Measurements from ENCODE around the gene EIF3K.
A peak's percentile ranks its signal among the peaks of the same experiment; 100 is the strongest.
"Not testable (repeated sequence)": the region's sequence is repeated elsewhere in the genome, so short reads cannot be mapped to it uniquely, and the experiment has no call there.

Gene EIF3K, protein sequence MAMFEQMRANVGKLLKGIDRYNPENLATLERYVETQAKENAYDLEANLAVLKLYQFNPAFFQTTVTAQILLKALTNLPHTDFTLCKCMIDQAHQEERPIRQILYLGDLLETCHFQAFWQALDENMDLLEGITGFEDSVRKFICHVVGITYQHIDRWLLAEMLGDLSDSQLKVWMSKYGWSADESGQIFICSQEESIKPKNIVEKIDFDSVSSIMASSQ

DNA sequence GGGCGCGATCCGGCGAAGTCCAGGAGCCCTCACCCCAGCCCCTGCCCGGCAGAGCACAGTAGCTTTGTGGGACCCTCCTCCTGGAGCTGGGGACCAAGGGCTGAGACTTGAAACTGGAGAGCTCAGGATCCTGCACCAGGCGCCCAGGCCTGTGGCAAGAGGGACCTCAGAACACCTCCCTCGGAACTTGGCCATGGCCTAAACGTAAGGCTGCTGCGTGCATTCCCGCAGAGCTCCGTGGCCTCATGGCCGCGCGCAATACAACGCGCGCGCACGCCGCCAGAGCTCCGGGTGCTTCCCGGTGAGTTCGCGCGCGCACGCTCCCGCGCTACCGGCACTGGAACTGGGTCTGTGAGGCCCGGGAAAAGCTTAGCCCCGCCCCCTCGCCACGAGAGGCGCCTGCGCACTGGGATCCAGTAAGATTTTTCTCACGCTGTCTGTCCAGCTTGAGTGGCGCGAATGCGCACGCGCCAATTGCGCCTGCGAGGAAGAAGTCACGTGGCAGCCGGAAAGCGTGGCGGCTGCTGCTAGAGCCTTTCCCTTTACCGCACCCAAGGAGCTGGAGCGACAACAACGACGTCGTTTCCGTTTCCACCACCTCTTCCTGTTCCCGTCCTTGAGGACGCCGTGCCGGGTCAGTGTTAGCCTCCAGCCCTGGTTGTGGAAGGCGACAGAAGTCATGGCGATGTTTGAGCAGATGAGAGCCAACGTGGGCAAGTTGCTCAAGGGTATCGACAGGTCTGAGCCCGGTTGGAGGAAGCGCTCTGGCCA lies at the start of gene EIF3K:
TSS of gene EIF3K (plus strand) at position 599 of the 771 bp plus-strand sequence. CDS start at position 680, 81 bp downstream.
- DNase-seq (ENCODE audit: low read depth, low spot score): peak; percentile 100

DNA sequence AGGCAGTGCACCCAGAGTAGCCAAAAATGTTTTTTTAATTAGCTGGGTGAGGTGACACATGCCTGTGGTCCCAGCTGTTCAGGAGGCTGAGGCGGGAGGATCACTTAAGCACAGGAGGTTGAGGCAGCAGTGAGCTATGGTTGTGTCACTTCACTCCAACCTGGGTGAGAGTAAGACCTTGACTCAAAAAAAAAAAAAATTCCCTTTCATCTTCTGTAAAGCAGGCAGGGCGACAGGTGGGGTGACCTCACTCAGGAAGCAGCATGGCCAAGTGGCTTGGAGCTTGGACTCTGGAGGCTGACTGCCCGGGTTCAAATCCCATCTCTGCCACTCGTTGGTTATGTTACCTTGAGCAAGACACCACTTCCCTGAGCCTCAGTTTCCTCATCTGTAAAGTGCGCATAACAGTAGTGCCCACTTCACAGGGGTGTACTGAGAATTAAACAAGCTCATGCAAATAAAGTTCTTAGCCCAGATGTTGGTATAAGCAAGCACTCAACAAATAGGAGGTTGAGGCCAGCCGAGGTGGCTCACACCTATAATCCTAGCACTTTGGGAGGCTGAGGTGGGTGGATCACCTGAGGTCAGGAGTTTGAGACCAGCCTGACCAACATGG lies 49.5 kb upstream of the EIF3K start:
- DNase-seq (ENCODE audit: low read depth, low spot score): no peak

DNA sequence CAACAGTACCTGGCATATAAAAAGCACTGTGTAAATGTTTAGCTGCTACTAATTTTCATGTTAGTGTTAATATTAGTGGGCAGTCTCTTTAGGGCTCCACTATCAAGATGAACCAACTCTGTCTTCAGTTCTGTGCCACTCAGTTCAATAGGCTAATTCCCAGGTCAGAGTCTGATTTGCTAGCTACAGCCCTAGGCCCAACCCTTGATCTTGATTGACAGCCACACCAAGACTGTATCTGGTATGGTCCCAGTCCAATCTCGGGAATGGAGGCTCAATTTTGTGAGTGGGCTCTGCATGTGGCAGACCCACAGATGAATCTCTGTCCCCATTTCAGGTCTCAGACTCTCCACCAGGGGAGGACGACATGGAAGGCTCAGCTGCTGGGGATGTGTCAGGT lies 47.3 kb upstream of the EIF3K start:
- no peak for DNase-seq (ENCODE audit: low read depth, low spot score)

DNA sequence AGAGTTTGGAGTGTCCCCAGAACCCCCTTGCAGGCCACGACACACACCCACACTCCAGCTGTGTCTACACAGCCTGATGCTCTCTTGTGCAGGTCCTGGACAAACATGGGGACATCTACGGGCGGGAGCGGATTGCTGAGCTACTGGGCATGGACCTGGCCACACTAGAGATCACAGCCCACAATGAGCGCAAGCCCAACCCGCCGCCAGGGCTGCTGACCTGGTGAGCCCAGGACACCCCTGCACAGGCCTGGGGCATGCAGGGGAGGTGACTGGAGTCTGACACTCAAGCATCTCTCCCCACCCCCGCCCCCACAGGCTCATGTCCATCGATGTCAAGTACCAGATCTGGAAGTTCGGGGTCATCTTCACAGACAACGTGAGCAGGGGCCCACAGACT lies 41.2 kb upstream of the EIF3K start:
- no peak for DNase-seq (ENCODE audit: low read depth, low spot score)

DNA sequence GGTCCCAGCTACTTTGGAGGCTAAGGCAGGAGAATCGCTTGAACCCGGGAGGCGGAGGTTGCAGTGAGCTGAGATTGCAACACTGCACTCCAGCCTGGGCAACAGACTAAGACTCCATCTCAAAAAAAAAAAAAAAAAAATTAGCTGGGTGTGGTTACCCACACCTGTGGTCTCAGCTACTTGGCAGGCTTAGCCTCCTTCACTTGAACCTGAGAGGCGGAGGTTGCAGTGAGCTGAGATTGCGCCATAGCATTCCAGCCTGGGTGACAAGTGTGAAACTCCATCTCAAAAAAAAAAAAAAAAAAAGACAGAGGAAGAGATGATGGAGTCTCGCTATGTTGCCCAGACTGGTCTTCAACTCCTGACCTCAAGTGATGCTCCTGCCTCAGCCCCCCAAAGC lies 39.7 kb upstream of the EIF3K start:
- not testable (repeated sequence) for DNase-seq (ENCODE audit: low read depth, low spot score)

DNA sequence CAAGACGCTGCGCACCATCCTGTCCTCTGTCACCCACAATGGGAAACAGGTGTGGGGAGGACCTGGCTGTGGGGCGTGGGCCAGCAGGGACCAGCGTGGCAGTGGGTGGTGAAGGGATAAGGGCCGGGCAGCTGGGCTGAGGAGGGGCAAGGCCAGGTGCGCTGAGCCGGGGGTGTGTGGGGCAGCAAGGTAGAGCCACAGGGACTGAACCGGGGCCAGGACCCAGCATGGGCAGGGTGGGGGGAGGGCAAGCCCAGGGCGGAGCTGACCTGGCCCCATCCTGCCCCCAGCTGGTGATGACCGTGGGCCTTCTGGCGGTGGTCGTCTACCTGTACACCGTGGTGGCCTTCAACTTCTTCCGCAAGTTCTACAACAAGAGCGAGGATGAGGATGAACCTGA lies 38.9 kb upstream of the EIF3K start:
- no peak for DNase-seq (ENCODE audit: low read depth, low spot score)

DNA sequence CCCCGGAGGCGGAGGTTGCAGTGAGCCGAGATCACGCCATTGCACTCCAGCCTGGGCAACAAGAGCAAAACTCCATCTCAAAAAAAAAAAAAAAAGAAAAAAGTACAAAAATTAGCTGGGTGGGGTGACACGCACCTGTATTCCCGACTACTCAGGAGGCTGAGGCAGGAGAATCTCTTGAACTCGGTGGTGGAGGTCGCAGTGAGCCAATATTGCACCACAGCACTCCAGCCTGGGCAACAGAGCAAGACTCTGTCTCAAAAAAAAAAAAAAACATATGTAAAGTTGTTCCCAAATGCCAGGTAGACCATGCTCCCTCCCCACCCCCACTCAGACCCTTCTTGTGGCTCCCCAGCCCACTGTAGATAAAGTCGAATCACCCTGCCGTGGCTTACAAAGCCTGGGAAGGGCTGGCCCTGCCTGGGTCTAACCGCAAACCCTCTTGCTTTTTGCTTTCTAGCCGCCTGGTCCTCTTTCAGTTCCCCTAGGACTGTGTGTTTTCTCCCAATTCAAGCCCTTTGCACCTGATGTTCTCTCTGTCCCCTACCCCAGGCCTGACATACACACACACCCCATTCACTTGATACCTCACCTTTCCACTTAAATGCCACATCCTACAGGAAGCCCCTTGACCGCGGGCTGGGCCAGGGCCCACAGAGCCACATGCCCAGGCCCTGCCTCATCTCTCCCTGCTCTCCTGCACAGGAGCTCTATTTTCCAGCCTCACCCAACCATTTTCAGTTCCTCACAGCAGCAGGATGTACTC lies 35.6 kb upstream of the EIF3K start:
- no peak for DNase-seq (ENCODE audit: low read depth, low spot score)

DNA sequence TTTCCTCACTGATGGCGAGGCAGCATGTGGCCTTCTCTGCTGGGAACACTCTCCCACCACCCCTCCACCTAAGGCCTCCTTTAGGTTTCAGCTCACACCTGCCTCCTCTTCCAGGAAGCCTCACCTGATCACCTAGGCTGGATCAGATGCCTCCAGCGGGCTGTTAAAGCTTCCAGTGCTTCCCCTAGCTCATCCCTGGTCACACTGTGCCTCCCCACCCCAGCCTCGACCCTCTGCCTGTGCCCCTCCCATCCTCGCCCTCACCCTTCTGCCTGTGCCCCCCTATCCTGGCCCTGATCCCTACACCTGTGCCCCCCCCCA lies 35.0 kb upstream of the EIF3K start:
- DNase-seq (ENCODE audit: low read depth, low spot score): no peak

DNA sequence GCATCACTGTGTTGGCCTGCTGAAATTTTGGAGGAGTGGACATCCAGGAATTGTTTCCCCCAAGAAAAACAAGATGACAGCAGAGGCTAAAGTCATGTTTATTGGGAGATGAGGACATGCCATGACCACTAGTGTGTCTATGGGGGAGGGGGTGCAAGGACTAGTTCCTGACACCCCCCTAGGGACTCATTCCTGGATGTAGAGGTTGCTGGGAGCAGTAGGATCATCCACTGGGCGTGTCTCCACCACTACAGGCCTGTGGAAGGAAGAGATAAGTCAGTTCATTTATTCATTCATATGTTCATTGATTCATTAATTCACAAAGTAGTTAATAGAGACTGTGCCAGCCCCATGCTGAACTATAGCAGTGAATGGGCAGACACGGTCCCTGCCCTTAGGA lies 31.4 kb upstream of the EIF3K start:
- no peak for DNase-seq (ENCODE audit: low read depth, low spot score)

DNA sequence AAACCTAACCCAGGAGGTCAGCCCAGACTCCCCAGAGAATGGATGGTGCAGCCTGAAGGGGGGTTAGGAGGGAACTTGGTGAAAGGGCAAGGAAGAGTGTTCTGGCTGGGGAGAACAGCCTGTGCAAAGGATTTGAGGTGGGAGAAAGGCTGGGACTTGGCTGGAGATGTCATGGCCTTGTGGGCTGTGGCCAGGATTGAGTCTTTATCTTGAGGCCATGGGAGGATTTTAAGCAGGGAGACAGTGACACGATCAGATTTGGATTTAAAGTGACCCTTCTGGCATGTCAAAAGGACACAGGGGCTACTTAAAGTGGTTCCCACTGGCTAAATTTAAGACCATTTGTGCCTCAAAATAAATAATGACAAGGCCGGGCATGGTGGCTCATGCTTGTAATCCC lies 30.9 kb upstream of the EIF3K start:
- DNase-seq (ENCODE audit: low read depth, low spot score): no peak

DNA sequence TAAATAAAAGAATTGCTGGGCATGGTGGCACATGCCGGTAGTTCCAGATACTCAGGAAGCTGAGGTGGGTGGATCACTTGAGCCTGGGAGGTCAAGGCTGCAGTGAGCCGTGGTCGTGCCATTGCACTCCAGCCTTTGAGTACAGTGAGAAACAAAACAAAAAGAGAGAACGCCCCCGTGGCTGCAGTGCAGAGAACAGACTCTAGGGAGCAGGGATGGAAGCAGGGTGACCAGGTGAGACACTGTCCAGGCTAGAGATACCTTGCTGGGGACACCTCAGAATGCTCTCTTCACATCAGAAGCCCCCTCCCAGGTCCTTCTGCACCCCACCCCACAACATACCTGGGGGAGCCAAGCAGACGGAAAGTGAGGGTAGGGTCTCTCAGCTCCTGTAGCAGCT lies 26.0 kb upstream of the EIF3K start:
- no peak for DNase-seq (ENCODE audit: low read depth, low spot score)

DNA sequence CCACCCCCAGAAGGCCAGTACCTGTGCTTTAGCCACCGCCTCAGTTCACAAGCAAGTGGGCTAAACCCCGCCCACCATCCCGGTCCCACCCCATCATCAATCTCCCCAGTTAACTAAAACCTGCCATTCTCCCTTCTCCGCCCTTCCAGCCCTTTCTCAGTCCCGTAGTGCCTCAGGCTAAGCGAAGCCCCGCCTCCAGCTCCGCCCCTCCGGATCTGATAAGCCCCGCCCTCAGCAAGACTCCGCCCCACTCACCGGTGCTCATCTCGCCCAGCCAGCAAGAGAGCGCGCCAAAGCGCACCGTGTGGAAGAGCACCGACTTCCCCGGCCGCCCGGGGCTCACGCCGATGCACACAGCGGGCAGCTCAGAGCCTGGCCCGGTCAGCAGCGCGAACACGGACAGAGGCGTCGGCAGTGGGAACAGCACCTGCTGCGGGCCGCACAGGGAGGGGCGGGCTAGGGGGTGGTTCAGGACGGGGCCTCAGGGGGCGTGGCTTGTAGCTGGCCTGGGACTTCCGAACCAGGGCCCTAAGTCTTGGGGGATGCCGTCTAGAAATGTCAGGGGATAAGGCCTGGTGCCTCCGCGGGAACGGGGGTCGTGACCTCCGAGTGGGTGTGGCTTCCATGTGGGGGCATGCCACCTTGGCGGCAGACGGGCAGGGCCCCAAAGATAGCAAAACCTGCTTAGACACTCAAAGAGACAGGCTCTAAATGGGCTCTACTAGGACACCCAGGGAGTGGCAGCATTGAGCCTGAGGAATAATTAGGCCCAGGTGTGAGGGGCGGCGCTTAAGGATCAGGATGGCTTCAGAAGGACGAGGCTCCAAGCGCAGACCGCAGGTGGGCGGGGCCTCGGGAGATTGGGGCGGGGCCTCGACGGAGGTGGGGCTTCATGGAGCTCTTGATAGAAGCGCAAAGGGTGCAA lies 22.7 kb upstream of the EIF3K start:
- peak; percentile 17 for DNase-seq (ENCODE audit: low read depth, low spot score)

DNA sequence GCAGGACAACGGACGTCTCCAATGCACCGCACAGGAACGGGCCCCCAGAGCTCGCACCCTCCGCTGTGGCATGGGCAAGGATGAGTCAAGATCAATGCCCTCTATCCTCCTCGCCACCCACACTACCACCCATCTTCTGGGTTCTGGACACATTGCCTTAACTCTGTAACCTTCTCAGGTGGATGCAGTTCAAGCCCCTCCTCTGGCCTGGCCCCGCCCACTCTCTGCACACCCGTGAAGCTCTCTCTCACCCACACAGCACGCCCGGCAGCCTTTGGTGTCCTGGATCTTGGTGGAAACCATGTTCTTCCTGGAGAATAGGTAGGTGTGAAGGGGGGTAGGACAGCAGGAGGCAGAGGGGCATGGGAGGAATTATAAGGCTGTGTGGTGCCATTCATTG lies 21.9 kb upstream of the EIF3K start:
- no peak for DNase-seq (ENCODE audit: low read depth, low spot score)

DNA sequence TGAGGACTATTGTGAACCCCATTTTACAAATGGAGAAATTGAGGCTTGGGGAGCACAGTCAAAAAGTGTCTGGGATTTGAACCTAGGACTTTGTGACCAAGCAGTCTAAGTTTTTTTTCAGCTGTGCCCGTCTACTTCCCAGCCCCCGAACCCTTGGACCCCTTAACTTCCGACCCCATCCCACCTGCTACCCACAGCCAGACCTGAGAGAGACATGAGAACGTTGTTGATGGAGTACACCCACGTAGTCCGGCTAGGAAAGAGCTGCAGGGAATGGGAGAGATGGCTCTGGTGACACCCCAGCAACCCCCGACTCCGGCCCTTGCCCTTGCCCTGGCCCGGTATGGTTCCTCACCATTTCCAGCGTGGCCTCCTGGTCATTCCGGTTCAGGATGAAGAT lies 19.3 kb upstream of the EIF3K start:
- no peak for DNase-seq (ENCODE audit: low read depth, low spot score)

DNA sequence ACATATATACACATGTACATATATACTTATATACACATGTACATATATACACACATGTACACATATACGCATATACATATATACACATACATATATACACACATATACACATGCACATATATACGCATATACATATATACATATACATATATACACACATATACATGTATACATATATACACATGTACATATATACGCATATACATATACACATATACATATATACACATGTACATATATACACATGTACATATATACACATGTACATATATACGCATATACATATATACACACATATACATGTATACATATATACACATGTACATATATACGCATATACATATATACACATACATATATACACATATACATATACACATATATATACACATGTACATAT lies 16.1 kb upstream of the EIF3K start:
- not testable (repeated sequence) for DNase-seq (ENCODE audit: low read depth, low spot score)

DNA sequence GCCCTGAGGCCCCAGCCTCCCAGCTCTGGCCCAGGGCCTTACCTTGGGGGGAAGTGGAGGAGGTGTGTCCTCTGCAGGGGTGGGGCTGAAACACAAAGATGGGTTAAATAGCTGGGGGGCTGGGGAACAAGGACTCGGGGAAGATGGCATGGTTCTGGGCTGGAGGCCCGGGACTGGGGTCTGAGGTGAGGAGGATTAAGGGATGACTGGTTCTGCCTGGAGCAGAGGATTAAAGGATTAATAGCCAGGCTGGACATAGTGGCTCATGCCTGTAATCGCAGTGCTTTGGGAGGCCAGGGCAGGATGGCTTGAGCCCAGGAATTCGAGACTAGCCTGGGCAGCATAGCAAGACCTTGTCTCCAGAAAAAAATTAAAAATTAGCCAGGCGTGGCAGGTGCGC lies 12.9 kb upstream of the EIF3K start:
- DNase-seq (ENCODE audit: low read depth, low spot score): no peak

DNA sequence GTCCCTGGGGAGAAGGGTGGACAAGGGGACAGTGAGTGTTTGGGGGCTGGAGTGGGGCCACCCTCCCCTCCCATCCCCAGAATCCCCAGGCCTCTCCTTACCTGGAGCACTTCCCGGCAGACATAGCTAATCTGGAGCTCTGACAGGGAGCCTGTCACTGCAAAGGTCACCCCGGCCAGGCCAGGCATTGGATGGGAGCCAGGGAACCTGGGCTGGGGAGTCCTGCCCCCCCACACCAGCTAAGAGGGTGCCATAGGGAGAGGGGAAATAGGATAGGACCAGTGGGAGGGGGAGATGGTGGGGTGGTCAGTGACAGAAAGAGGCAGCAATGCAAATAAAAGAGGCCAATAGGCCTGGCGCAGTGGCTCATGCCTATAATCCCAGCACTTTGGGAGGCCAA lies 4.7 kb upstream of the EIF3K start:
- DNase-seq (ENCODE audit: low read depth, low spot score): no peak

DNA sequence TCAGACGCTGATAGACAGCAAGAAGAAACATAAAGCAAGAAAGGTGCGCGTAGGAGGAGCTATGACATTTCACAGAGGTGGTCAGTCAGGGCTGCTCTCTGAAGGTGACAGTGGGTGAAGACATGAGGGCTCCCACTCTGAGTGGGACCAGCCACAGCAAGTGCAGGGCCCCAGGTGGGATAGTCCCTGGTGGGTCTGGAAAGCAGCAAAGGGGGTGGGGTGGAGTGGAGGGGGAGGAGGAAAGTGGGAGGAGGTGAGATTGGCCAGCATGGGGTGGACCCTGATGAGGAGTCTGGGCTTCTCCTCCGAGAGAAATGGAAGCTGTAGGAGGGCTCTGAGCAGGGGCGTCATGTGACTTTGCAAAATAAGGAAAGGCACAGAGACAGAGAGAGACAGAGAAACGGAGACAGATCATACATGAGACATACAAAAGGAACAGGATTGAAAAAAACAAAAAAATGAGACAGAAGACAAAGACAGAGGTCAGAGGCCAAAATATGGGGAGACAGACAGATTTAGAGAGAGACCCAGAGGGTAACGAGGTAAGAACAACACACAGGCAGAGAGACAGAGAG lies 3.9 kb upstream of the EIF3K start:
- no peak for DNase-seq (ENCODE audit: low read depth, low spot score)

DNA sequence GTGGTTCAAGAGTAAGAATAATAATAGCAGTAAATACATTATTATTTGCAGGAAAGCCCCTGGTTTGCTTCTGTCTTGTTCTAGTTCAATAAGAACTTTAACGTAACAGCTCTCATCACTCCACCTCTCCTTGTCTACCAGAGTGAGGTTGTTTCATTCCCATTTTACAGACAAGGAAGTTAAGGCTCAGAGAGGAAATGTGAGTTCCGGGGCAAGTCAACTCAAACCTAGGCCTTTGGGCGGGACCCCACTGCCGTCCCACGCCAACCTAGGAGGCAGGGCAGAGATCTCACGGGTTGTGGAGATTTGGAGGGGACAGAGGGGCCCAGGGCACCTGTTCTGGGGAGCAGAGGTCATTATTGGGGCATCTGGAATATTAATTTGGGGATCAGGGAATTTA lies 2.7 kb upstream of the EIF3K start:
- no peak for DNase-seq (ENCODE audit: low read depth, low spot score)

DNA sequence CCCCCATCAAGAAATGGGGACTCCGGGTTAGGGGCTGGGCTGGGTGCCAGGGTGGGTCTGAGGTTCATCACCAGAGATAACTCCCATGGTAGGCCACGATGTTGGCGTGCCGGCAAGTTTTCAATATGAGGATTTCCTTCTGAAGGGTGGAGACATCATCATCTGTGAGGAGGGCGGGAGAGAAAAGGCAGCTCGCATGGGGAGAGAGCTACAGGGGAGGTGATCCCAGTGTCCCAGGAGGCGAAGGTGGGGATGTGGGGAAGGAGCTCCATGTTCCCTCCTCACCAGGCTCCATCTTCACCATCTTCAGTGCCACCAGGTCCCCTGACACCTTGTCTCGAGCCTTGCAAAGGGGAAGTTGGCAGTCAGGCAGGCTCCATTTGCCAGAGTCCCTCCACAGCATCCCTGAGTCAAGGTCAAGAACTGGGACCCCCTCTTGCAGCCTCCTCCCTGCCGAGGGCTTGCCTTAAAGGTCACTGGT lies 1.7 kb upstream of the EIF3K start:
- DNase-seq (ENCODE audit: low read depth, low spot score): no peak
